Nephron progenitor cell (in vitro differentiated cells): ENCODE data around the gene AKAP3.

Experiments
- DNase-seq: peaks from one replicate; pipeline ENCODE4 v3.0.0; 2021
- H3K27ac Mint-ChIP-seq: 2 replicates; pipeline ENCODE4 v1.8.0; 2021; ENCODE audit warnings: mild to moderate bottlenecking, moderate library complexity, mixed read lengths
- H3K27me3 Mint-ChIP-seq: 2 replicates; pipeline ENCODE4 v1.8.0; 2021; ENCODE audit warnings: mild to moderate bottlenecking, low read depth, mixed read lengths; ENCODE audit not compliant: poor library complexity
- H3K36me3 Mint-ChIP-seq: 2 replicates; pipeline ENCODE4 v1.8.0; 2021; ENCODE audit warnings: low read depth, mixed read lengths
- H3K4me1 Mint-ChIP-seq: 2 replicates; pipeline ENCODE4 v1.8.0; 2021; ENCODE audit warnings: mixed read lengths
- H3K4me3 Mint-ChIP-seq: 2 replicates; pipeline ENCODE4 v1.8.0; 2021; ENCODE audit warnings: mild to moderate bottlenecking, moderate library complexity, mixed read lengths
- H3K9me3 Mint-ChIP-seq: 2 replicates; pipeline ENCODE4 v1.8.0; 2021; ENCODE audit warnings: mild to moderate bottlenecking, moderate library complexity, mixed read lengths
- CTCF ChIP-seq: fragments of 200-600 bp; sonication (generic); IDR thresholded peaks from 2 replicates; pipeline ENCODE4 v1.5.0; 2021; ENCODE audit warnings: antibody characterized with exemption

AKAP3 gene

GRCh38 chr12:4665236-4665635 is 16.4 kb upstream of the AKAP3 start:
- DNase-seq: no peak
- no peak for TF ChIP-seq CTCF

GRCh38 chr12:4663971-4664505 is 15.2 kb upstream of the AKAP3 start:
- Mint-ChIP-seq H3K27me3 (no peaks in the 10 kb centered on the region), H3K27ac (no peak overlapping the region), H3K4me1 (no peaks in the 10 kb centered on the region), H3K4me3 (no peak overlapping the region), H3K9me3 (peaks cover 10% of the 10 kb centered on the region), H3K36me3 (peaks cover 62% of the 10 kb centered on the region)
- no peak for DNase-seq
- TF ChIP-seq CTCF: no peak

More at GRCh38 chr12:4665236-4665635, 16.4 kb upstream of the AKAP3 start:
- Mint-ChIP-seq H3K27me3 (no peaks in the 10 kb centered on the region), H3K4me3 (no peak overlapping the region), H3K9me3 (peaks cover 10% of the 10 kb centered on the region), H3K4me1 (no peaks in the 10 kb centered on the region), H3K27ac (peak overlapping the region; percentile 16), H3K36me3 (peaks cover 74% of the 10 kb centered on the region)

- no peak overlapping the region for H3K4me3 Mint-ChIP-seq
- TF ChIP-seq CTCF: no peak
- H3K9me3 Mint-ChIP-seq: no peaks in the 10 kb centered on the region
- peaks cover 15% of the 10 kb centered on the region for H3K36me3 Mint-ChIP-seq
- H3K27ac Mint-ChIP-seq: no peak overlapping the region
- H3K27me3 Mint-ChIP-seq: no peaks in the 10 kb centered on the region
- H3K4me1 Mint-ChIP-seq: peaks cover 26% of the 10 kb centered on the region
- DNase-seq: no peak
These were observed 4.8 kb upstream of the AKAP3 start for GRCh38 chr12:4653691-4654090.

- DNase-seq: no peak
- Mint-ChIP-seq H3K9me3 (no peaks in the 10 kb centered on the region), H3K36me3 (peaks cover 15% of the 10 kb centered on the region), H3K27me3 (no peaks in the 10 kb centered on the region), H3K27ac (no peak overlapping the region), H3K4me3 (no peak overlapping the region), H3K4me1 (peaks cover 28% of the 10 kb centered on the region)
- TF ChIP-seq CTCF: no peak
These were observed 4.4 kb upstream of the AKAP3 start for GRCh38 chr12:4653257-4653656.

- Mint-ChIP-seq H3K36me3 (no peaks in the 10 kb centered on the region), H3K4me1 (peaks cover 39% of the 10 kb centered on the region), H3K27me3 (peaks cover 19% of the 10 kb centered on the region), H3K4me3 (peak overlapping the region; percentile 98), H3K27ac (peak overlapping the region; percentile 66), H3K9me3 (no peaks in the 10 kb centered on the region)
- DNase-seq: no peak
- TF ChIP-seq CTCF: no peak
These were observed 459 bp upstream of the AKAP3 start for GRCh38 chr12:4649358-4649661.

GRCh38 chr12:4648104-4648500 is 749 bp downstream of the AKAP3 start:
- Mint-ChIP-seq H3K36me3 (no peaks in the 10 kb centered on the region), H3K9me3 (no peaks in the 10 kb centered on the region), H3K27me3 (peaks cover 27% of the 10 kb centered on the region), H3K4me3 (peak overlapping the region; percentile 98), H3K4me1 (peaks cover 39% of the 10 kb centered on the region), H3K27ac (no peak overlapping the region)
- DNase-seq: no peak
- no peak for TF ChIP-seq CTCF
